ENCODE results near the gene SLC9A1.
"Not testable (repeated sequence)": the region's sequence is repeated elsewhere in the genome, so short reads cannot be mapped to it uniquely, and the experiment has no call there.

The SLC9A1 gene

DNA sequence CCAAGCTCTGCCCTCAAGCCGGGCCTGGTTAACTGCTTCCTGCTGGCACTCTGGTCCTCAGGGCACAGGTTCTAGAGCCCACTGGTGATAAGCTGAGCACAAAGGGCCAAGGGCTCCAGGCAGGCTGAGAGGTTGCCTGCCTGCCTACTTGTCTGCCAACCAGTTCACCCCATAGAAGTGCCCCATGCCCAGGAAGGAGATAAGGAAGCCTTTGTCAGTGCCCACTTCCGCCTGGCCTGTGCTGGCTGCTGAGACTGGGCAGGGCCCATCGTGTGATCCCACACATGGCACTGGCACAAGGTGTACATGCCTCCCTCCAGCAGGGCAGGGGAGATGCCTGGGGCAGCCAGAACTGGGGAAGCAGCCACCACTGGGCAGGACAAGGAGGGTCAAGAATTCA is 24.1 kb downstream of the SLC9A1 start:
- no peak overlapping the region for H3K4me3 ChIP-seq (replicated peaks; ENCODE audit: low read depth, low read length)
- no peak for DNase-seq (ENCODE audit: extremely low read depth, low read depth)
- no peak for TF ChIP-seq CTCF (IDR thresholded peaks at IDR 0.05; ENCODE audit: low read depth, low read length, missing control alignments)

GRCh38 chr1:27129225-27129624 is 25.7 kb downstream of the SLC9A1 start:
- no peak for TF ChIP-seq CTCF (IDR thresholded peaks at IDR 0.05; ENCODE audit: low read depth, low read length, missing control alignments)
- H3K4me3 ChIP-seq (replicated peaks; ENCODE audit: low read depth, low read length): no peak overlapping the region
- no peak for DNase-seq (ENCODE audit: extremely low read depth, low read depth)

DNA sequence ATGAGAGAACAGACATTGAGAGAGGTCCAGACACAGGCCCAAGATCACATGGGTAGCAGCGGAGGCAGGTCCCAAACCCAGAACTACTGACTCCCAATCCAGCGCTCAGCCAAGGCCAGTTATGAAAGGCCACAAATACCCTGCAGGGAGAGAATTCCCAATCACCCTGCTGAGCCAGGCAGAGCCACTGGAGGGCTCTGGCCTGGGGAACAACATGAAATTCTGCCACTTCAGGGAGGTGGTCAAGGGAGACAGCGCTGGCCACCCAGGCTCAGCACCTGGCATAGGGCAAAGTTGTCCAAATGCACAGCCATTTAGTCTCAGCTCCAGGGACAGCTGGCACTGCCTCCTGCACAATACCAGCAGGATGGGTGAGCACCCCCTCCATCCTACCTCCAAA is 27.5 kb downstream of the SLC9A1 start:
- DNase-seq (ENCODE audit: extremely low read depth, low read depth): no peak
- TF ChIP-seq CTCF (IDR thresholded peaks at IDR 0.05; ENCODE audit: low read depth, low read length, missing control alignments): peak; percentile 20
- no peak overlapping the region for H3K4me3 ChIP-seq (replicated peaks; ENCODE audit: low read depth, low read length)

DNA sequence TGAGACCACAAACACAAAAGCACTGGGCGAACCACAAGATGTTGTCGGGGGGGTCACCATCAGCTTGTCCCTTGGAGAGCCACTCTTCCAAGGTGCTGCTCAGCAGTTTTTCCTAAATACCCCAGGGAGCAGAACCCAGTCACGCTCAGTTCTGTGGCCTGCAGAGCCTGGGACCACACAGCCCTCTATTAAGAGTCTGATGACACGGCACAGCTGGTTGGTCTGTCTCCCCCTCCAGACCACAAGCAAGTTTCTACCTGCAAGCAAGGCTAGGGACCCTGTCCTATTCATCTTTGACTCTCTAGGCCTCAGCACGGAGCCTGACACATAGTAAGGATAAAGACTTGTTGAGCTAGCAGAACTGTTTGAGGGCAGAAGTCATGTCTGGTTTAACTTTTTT is 28.5 kb downstream of the SLC9A1 start:
- no peak for TF ChIP-seq CTCF (IDR thresholded peaks at IDR 0.05; ENCODE audit: low read depth, low read length, missing control alignments)

DNA sequence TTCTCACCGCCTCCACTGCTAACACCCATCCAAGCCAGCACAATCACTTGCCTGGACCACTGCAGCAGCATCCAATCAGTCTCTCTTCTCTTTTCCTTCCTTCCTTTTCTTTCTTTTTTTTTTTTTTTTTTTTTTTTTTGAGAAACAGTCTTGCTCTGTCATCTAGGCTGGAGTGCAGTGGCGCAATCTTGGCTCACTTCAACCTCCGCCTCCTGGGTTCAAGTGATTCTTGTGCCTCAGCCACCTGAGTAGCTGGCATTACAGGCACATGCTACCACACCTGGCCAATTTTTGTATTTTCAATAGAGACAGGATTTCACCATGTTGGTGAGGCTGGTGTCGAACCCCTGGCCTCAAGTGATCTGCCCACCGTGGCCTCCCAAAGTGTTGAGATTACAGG is 29.8 kb downstream of the SLC9A1 start:
- not testable (repeated sequence) for H3K4me3 ChIP-seq (replicated peaks; ENCODE audit: low read depth, low read length); DNase-seq (ENCODE audit: extremely low read depth, low read depth)

More for the DNA sequence above, 28.5 kb downstream of the SLC9A1 start:
- DNase-seq (ENCODE audit: extremely low read depth, low read depth): no peak
- no peak overlapping the region for H3K4me3 ChIP-seq (replicated peaks; ENCODE audit: low read depth, low read length)

- DNase-seq (ENCODE audit: extremely low read depth, low read depth): no peak
- no peak overlapping the region for H3K4me3 ChIP-seq (replicated peaks; ENCODE audit: low read depth, low read length)
- TF ChIP-seq CTCF (IDR thresholded peaks at IDR 0.05; ENCODE audit: low read depth, low read length, missing control alignments): no peak
Measured at GRCh38 chr1:27124405-27124804, 30.5 kb downstream of the SLC9A1 start.

DNA sequence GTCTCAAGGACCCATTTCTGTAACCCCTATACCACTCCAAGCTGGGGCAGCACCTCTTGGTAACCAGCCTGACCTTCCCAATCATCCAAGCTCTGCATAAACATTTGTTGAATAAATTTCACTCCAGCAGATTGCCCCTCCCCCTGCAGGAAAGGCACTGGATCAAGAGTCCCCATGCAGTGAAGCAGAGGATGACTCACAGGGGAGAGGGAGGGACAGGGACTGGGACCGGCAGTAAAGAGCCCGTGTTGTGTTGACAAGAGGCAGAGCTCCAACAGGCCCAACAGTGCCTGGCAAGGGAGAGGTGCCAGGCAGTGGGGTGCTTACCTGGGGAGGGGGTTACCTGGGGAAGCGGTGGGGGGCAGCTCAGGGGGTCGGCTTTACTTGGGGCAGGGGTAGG is 32.3 kb downstream of the SLC9A1 start:
- peak; percentile 77 for DNase-seq (ENCODE audit: extremely low read depth, low read depth)
- H3K4me3 ChIP-seq (replicated peaks; ENCODE audit: low read depth, low read length): no peak overlapping the region
- no peak for TF ChIP-seq CTCF (IDR thresholded peaks at IDR 0.05; ENCODE audit: low read depth, low read length, missing control alignments)
